GM12892 (cell line): ENCODE data around the gene PHF13. TPM values are rescaled to one million over a fixed set of nuclear protein-coding genes. Genes with fewer than 3 reads are reported as not detected.

Experiments
- DNase-seq: peaks from one replicate; pipeline ENCODE4 v3.0.0; 2011; ENCODE audit not compliant: insufficient read length
- FAIRE-seq: peaks from 2 replicates; lab custom pipeline; 2011; peaks lifted over from hg19 to GRCh38; lab: Jason Lieb, UNC
- POLR2A ChIP-seq: IDR thresholded peaks from 2 replicates; pipeline ENCODE4 v1.6.1; 2011; ENCODE audit warnings: low read depth, low read length, control low read depth
- POLR2AphosphoS5 ChIP-seq: IDR thresholded peaks from 2 replicates; pipeline ENCODE4 v1.6.1; 2011; ENCODE audit warnings: low read depth, low read length, control low read depth
- TAF1 ChIP-seq: IDR thresholded peaks from 2 replicates; pipeline ENCODE4 v1.6.1; 2011; ENCODE audit warnings: low read depth, mild to moderate bottlenecking, control low read depth, low read length, borderline replicate concordance
- polyA plus RNA-seq: library from polyadenylated mRNA; unstranded; fragments of >200 nt; gene quantifications from one replicate; pipeline ENCODE4 v1.2.1, GENCODE V29; 2012; ENCODE audit warnings: missing spikeins, inconsistent platforms; ENCODE audit not compliant: missing spikeins

The PHF13 gene
- 10.0 TPM for polyA plus RNA-seq

DNA sequence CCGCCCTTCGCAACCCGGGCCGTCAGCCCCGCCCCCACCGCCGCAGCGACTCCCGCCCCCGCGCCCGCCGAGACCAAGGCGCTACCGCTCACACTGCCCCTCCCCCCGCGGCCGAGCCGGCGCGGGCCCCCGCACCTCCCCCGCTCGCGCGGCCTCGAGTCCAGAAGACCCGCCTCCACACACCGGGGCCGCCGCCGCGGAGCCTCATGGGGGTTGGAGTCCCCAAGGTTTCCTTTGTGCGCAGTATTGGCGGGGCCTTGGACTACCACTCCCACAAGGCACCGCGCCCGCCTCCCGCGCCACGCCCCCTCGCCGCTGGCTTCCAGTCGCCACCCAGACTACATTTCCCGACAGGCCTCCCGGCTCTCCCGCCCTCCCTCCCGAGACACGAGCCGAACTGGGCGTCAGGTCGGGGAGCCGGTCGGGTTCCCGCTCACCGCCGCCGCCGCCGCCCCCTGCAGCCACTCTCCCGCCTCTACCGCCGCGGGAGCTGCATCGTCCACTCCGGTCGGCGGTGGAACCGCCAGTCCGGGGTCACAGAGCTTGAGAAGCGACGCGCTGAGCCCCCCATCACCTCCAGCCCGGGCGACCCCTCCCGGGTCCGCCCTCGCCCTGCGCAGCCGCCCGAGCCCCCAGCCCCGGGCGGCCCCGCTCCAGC, at the start of gene PHF13:
Gene PHF13, plus strand, starts transcription at position 371 of the 658 bp plus-strand sequence. CDS start 336 bp downstream, outside the sequence.
- FAIRE-seq (peak; percentile 92), DNase-seq (peak; percentile 99)
- TF ChIP-seq TAF1 (0 out of 2 replicates have a peak, but pooled peaks have one; percentile 16), POLR2AphosphoS5 (peak; percentile 27; the same call in 1 of the 2 replicates), POLR2A (peak; percentile 46; the same call in 1 of the 2 replicates)

DNA sequence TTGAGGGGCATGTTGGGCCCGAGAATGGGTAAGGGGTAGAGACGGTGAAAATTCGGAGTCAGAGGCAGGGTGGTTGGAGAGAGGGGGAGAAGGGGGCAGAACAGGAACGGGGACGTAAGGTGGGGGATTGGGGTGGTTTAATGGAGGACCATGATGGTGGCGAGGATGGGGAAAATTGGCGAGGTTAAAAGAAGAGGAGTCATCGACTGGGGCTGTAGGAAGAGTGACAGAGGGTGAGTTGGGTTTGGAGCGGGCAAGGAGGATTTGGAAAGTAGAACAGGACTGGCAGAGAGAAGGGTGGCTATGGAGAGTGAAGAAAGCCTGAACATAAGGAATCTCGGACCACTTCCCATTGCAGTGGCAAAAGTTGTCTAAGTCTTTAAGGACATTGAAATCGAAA, 44.5 kb upstream of the PHF13 start:
- FAIRE-seq (no peak), DNase-seq (no peak)
- TF ChIP-seq TAF1 (no peak), POLR2AphosphoS5 (no peak), POLR2A (no peak)

DNA sequence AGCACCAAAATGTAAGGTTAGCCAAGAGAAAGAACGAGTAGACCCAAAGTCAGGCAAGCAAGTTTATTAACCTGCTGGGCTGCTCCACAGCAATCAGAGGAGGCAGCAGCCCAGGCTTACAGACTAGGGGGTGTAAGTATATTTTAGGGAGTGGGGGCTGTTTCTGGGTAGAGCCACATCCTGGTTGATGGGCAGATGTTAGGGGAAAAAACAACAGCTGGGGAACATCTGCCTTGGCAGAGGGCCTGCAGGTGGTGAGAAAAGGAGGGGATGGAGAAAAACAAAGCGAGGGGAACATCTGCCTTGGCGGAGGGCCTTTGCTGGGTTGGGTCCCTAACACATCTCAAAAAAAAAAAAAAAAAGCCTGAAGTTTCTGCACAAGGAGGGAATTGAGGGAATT, 43.4 kb upstream of the PHF13 start:
- TF ChIP-seq POLR2A: no peak
- TF ChIP-seq TAF1: no peak
- TF ChIP-seq POLR2AphosphoS5: no peak
- no peak for DNase-seq
- no peak for FAIRE-seq

DNA sequence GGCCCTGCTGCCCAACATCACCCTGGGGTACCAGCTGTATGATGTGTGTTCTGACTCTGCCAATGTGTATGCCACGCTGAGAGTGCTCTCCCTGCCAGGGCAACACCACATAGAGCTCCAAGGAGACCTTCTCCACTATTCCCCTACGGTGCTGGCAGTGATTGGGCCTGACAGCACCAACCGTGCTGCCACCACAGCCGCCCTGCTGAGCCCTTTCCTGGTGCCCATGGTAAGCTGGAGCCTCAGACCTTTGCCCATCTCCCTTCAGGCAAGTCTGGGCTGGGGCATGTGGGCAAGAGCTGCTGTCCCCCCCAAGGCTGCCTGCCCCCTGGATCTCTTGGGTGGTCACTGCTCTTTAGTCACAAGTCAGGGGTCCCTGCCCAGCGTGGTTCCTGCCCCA, 42.5 kb upstream of the PHF13 start:
- FAIRE-seq (no peak), DNase-seq (no peak)
- no peak for TF ChIP-seq POLR2AphosphoS5
- TF ChIP-seq POLR2A: no peak
- TF ChIP-seq TAF1: no peak

DNA sequence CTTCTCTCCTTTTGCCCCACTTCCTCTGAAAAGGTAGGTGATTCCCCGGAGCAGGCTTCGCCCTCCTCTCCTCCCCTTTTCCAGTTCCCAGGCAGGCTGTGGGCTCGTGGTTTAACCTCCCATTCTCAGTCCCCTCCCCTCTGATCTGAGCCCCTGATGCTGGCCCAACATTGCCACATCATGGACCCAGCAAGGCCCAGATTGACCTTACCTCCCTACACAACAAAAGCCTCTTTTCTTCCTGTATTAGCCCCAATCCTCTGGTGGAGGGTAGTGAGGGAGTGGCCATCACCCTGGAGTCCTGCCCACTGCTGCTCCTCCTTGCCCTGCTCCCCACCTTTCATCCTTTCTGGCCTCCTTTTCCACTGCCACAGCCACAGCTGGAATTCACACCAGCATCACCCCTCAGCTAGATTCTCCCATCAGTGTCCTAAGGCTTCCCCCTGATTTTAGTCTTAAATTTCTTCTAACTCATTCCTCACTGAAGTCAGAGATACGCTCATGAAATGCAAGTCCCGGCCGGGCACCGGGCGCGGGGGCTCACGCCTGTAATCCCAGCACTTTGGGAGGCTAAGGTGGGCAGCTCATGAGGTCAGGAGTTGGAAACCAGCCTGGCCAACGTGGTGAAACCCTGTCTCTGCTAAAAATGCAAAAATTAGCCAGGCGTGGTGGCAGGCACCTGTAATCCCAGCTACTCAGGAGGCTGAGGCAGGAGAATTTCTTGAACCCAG, 40.7 kb upstream of the PHF13 start:
- FAIRE-seq: no peak
- DNase-seq: no peak
- no peak for TF ChIP-seq TAF1
- TF ChIP-seq POLR2AphosphoS5: no peak
- TF ChIP-seq POLR2A: no peak

DNA sequence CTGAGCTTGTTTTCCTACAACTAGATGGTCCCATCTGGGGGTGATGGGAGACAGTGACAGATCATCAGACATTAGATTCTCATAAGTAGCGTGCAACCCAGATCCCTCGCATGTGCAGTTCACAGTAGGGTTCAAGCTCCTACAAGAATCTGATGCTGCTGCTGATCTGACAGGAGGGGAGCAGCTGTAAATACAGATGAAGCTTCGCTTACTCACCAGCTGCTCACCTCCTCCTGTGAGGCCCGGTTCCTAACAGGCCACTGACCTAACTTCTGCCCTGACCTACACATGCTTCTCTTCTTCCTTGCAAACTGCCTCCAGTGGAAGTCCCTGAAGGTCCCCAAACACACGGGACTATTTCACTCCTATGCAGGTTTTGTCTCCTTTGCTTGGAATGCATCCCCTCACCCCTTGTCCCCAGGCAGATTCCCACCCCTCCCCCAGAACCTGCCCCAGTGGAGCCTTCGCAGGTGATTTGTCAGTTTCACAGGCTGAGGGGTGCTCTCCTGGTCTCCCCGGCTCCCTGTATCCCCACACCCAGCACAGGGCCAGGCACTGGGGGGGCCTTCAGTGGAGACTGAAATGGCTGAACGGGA, 39.4 kb upstream of the PHF13 start:
- TF ChIP-seq TAF1 (no peak), POLR2A (no peak), POLR2AphosphoS5 (no peak)
- FAIRE-seq (no peak), DNase-seq (no peak)

DNA sequence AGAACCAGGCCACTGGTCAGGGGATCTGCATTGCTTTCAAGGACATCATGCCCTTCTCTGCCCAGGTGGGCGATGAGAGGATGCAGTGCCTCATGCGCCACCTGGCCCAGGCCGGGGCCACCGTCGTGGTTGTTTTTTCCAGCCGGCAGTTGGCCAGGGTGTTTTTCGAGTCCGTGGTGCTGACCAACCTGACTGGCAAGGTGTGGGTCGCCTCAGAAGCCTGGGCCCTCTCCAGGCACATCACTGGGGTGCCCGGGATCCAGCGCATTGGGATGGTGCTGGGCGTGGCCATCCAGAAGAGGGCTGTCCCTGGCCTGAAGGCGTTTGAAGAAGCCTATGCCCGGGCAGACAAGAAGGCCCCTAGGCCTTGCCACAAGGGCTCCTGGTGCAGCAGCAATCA, 38.7 kb upstream of the PHF13 start:
- no peak for FAIRE-seq
- no peak for DNase-seq
- TF ChIP-seq POLR2AphosphoS5 (no peak), TAF1 (no peak), POLR2A (no peak)

DNA sequence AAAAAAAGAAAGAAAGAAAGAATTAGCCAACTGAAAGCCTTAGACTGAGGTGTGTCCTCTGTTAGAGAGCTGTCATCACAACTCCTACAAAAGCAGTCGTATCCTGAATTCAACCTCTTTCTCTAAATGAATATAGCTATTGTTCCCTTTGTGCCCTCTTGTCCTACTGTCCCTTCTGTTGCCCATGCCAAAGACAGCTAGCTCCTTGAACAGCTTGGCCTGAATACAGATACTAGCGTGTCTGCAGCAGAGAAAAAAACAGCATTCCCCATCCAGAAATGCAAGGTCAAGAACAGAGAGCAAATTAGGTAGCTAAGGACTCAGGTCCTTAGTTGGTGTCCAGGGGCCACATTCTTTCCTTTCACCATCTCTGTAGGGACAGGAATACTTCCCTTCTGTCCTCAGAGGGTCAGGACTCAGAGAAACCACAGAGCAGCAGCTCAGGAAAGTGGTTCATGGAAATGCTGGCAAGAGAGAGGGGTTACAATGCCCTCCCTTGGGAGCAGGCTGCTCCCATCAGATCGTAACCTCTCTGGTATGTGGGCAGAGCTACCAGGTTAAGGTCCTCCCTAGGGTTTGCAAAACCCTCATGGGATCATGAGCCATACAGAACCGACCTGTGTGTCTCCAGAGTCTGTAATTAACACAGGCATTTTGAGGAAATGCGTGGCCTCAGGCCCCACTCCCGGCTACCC, 35.6 kb upstream of the PHF13 start:
- no peak for TF ChIP-seq TAF1
- TF ChIP-seq POLR2AphosphoS5: no peak
- TF ChIP-seq POLR2A: no peak
- FAIRE-seq (no peak), DNase-seq (no peak)

DNA sequence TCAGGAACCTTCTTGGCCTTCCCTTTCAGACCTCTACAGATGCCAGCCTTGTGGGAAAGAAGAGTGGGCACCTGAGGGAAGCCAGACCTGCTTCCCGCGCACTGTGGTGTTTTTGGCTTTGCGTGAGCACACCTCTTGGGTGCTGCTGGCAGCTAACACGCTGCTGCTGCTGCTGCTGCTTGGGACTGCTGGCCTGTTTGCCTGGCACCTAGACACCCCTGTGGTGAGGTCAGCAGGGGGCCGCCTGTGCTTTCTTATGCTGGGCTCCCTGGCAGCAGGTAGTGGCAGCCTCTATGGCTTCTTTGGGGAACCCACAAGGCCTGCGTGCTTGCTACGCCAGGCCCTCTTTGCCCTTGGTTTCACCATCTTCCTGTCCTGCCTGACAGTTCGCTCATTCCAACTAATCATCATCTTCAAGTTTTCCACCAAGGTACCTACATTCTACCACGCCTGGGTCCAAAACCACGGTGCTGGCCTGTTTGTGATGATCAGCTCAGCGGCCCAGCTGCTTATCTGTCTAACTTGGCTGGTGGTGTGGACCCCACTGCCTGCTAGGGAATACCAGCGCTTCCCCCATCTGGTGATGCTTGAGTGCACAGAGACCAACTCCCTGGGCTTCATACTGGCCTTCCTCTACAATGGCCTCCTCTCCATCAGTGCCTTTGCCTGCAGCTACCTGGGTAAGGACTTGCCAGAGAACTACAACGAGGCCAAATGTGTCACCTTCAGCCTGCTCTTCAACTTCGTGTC, 34.7 kb upstream of the PHF13 start:
- no peak for DNase-seq
- no peak for FAIRE-seq
- TF ChIP-seq TAF1: no peak
- no peak for TF ChIP-seq POLR2AphosphoS5
- TF ChIP-seq POLR2A: no peak

DNA sequence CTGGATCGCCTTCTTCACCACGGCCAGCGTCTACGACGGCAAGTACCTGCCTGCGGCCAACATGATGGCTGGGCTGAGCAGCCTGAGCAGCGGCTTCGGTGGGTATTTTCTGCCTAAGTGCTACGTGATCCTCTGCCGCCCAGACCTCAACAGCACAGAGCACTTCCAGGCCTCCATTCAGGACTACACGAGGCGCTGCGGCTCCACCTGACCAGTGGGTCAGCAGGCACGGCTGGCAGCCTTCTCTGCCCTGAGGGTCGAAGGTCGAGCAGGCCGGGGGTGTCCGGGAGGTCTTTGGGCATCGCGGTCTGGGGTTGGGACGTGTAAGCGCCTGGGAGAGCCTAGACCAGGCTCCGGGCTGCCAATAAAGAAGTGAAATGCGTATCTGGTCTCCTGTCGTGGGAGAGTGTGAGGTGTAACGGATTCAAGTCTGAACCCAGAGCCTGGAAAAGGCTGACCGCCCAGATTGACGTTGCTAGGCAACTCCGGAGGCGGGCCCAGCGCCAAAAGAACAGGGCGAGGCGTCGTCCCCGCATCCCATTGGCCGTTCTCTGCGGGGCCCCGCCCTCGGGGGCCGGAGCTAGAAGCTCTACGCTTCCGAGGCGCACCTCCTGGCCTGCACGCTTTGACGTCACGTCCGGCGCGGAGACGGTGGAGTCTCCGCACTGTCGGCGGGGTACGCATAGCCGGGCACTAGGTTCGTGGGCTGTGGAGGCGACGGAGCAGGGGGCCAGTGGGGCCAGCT, 34.0 kb upstream of the PHF13 start, which contains the start of gene ZBTB48:
Gene ZBTB48, plus strand, starts transcription at position 621 of the 745 bp plus-strand sequence. CDS start 616 bp downstream, outside the sequence.
- TF ChIP-seq TAF1: 0 out of 2 replicates have a peak, but pooled peaks have one; percentile 26
- TF ChIP-seq POLR2AphosphoS5: peak; percentile 90
- peak; percentile 96 for TF ChIP-seq POLR2A
- DNase-seq (peak; percentile 100), FAIRE-seq (peak; percentile 99)
